GM19193 (cell line): ENCODE data around the gene PCDH19.

Experiments
- POLR2A ChIP-seq: IDR thresholded peaks from 4 replicates; pipeline ENCODE4 v1.6.1; 2011; ENCODE audit not compliant: insufficient read depth, insufficient read length; ENCODE audit errors: extremely low read depth

Gene PCDH19

GRCh38 chrX:100410901-100411801 is 1.1 kb upstream of the PCDH19 start:
- no peak for TF ChIP-seq POLR2A

- TF ChIP-seq POLR2A = no peak
Measured at GRCh38 chrX:100408713-100409609, 1.1 kb downstream of the PCDH19 start.

- no peak for TF ChIP-seq POLR2A
Measured at GRCh38 chrX:100407784-100408712, 2.0 kb downstream of the PCDH19 start.

DNA sequence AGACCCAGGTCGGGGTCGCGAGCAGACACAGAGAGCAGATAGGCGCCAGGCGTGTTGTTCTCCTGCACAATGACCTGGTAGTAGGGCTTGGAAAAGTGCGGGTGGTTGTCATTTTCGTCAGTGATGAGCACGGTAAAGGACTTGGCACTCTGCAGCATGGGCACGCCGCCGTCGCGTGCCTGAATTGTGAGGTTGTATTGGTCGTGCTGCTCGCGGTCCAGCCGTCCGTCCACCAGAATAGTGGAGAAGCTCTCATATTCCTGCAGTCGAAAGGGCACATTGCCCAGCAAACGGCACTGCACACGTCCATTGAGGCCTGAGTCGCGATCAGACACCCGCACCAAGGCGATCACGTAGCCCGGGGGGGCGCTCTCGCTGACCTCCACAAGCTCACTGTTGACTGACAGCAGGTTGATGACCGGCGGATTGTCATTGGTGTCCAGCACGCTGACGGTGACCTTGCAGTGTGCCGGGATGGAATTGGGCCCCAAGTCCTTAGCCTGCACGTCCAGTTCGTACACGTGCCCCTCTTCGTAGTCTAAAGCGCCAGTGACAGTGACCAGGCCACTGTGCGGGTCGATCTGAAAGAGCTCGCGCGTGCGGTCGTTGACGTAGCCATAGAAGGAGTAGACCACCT is 2.8 kb downstream of the PCDH19 start:
- TF ChIP-seq POLR2A = no peak

DNA sequence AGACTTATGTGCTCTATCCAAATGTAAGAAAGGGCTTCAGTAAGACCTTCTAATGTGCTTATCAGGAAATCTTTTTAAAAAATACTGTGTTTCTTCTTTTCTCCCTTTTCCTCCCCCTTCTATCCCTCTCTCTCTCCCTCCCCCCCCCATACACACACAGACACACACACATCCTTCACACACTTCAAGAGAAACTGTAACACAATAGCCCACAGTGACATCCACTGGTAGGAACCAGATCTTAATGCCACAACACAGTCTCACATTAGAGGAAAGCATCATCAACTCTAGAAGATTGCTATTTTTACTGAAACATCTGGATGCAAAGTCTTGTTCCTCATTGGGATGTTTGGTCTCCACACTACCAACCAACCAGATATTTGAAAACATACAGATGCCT is 4.6 kb downstream of the PCDH19 start:
- TF ChIP-seq POLR2A = no peak

DNA sequence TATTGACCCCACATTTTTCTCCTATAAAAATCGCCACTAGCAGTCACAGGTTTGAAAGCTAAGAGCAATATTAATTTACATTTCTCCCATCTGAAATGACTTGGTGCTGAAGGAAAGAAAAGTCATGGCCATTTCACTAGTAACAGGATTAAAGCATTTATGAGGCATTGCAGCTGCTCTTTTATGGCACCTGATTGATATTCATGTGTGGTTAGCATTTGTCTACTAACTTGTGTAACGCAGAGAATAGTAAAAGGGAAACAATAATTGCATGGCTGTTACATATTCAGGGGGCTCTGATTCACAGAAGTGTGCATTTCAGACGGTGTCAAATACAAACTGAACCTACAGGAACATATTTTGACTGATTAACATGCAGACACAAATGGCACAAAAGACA is 5.2 kb downstream of the PCDH19 start:
- TF ChIP-seq POLR2A = no peak

DNA sequence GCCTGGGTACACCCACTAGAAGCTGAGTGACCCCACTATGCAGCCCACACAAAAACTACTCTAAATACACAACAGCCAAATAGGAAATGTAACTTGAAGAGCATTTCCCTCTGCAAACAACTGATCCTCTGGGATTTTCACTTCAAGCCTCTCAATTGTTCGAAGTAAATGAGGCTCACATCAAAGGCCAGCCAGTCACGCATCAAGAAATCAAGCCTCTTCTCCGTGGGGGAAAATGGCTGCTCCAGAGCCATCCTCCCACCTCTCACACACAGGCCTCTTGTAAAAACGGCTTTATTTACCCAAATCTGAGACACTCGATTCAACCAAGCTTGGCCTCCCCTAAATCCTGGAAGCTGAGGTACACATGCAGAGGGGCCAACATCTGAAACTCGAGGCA is 14.3 kb downstream of the PCDH19 start:
- TF ChIP-seq POLR2A = no peak

DNA sequence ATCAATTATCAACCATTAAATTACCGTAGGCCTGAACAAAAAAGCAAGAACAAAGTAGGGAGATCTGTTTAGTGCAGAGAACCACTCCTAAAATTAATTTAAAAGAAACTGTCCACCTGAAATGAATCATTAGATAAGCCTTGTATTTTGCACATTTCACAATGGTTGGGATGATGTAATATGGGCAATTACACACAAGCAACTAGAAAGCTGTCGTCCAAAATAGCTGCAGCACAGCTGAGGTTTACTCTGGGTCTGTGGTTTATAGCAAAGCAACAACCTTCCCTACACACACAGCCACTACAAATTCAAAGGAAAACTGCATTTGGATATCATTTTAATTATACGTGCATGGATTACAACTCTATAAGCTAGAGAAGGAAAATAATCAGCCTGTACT is 28.5 kb downstream of the PCDH19 start:
- no peak for TF ChIP-seq POLR2A

- no peak for TF ChIP-seq POLR2A
Measured at GRCh38 chrX:100379388-100379986, 30.6 kb downstream of the PCDH19 start.

- TF ChIP-seq POLR2A = no peak
Measured at GRCh38 chrX:100377826-100378225, 32.2 kb downstream of the PCDH19 start.

DNA sequence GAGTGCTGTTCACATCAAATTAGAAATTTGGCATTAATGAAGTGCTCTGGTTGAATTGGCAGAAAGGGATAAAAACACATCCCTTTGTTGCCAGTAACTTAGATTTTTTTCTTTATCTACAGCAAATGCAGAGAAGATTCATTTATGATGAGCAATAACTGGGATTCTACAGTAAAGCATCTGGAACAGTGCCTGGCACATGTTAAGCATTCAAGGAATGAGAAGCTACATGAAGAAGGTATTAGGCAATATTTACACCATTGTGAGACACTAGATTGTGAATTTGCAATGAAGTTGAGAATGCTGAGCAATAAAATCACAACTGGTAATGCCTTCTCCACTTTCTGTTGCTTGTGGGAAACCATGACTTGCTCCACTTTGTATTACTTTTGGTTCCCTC is 33.5 kb downstream of the PCDH19 start:
- TF ChIP-seq POLR2A = no peak

GRCh38 chrX:100373673-100374072 is 36.4 kb downstream of the PCDH19 start:
- TF ChIP-seq POLR2A = no peak

DNA sequence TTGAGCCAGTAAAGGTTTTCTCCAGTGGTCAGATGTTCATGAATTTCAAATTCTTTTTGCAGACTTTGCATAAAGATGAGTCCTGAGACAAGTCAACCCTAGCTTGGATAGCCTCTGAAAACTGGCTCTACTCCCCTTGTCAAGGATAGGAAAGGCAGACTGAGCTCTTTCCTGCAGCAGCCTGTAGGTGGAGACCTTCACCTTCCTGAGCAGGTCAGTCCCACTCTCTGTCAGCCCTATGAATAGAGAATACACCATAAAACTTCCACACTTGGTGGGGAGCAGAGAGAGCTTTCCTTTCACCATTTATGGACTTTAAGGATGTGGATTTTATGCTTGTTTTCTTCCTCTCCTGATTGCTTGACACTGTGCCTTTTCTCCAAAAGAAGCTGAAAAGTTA is 41.9 kb downstream of the PCDH19 start:
- no peak for TF ChIP-seq POLR2A

GRCh38 chrX:100363896-100364295 is 46.2 kb downstream of the PCDH19 start:
- no peak for TF ChIP-seq POLR2A

- no peak for TF ChIP-seq POLR2A
Measured at GRCh38 chrX:100358766-100359165, 51.3 kb downstream of the PCDH19 start.
